Stimulated activated CD4-positive, alpha-beta T cell treated with anti-CD3 and anti-CD28 coated beads, Interleukin-12 subunit alpha, Interleukin-12 subunit beta, amount 100 ng/mL, for 48 hours (primary cell): ENCODE measurements around the gene TTC34.
"Not testable (repeated sequence)": the region's sequence is repeated elsewhere in the genome, so short reads cannot be mapped to it uniquely, and the experiment has no call there.

Source experiments
- DNase-seq, 3 donors: peaks; one replicate each; pipeline ENCODE4 v3.0.0-alpha.2; 2020; ENCODE audit warnings: low read depth in 2 of 3, low spot score in 1 of 3

TTC34 gene

GRCh38 chr1:2778220-2778592 lies 23.3 kb downstream of the TTC34 start:
- no peak for DNase-seq

GRCh38 chr1:2777424-2778219 lies 23.9 kb downstream of the TTC34 start:
- no peak for DNase-seq

- not testable (repeated sequence) for DNase-seq
Observed at GRCh38 chr1:2775333-2775732, 26.2 kb downstream of the TTC34 start.

DNA sequence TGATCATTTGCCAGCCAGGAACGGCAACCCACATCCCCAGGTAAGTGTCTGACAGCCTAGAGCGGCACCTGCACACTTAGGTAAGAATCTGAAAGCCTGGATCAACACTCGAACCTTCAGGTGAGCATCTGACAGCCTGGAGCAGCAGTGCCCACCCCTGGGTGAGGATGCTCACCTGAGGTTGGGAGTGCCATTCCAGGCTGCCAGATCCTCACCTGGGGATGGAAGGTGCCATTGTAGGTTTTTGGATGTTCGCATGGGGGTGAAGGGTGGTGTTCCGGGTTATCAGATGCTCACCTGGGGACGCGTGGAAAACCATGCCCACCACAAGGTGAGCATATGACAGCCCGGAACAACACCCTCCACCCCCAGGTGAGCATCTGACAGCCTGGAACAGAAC lies 33.4 kb downstream of the TTC34 start:
- not testable (repeated sequence) for DNase-seq

DNA sequence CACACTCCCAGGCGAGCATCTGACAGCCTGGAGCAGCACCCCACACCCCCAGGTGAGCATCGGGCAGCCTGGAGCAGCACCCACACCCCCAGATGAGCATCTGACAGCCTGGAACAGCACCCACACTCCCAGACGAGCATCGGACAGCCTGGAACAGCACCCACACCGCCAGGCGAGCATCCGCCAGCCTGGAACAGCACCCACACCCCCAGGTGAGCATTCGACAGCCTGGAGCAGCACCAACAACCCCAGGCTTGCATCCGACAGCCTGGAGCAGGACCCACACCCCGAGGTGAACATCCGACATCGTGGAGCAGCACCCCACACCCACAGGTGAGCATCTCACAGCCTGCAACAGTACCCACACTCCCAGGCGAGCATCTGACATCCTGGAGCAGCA lies 42.1 kb downstream of the TTC34 start:
- not testable (repeated sequence) for DNase-seq

- DNase-seq: not testable (repeated sequence)
Observed at GRCh38 chr1:2757519-2757918, 44.0 kb downstream of the TTC34 start.

GRCh38 chr1:2755426-2755825 lies 46.1 kb downstream of the TTC34 start:
- DNase-seq: not testable (repeated sequence)

DNA sequence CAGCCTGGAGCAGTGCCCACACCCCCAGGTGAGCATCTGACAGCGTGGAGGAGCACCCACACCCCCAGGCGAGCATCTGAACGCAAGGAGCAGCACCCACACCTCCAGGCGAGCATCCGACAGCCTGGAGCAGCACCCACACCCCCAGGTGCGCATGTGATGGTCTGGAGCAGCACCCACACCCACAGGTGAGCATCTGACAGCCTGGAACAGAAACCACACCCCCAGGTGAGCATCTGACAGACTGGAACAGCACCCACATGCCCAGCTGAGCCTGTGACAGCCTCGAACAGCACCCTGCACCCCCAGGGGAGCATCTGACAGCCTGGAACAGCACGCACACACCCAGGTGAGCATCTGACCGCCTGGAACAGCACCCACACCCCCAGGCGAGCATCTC lies 46.9 kb downstream of the TTC34 start:
- DNase-seq: not testable (repeated sequence)

- not testable (repeated sequence) for DNase-seq
Observed at GRCh38 chr1:2752503-2752902, 49.0 kb downstream of the TTC34 start.

- DNase-seq: not testable (repeated sequence)
Observed at GRCh38 chr1:2751866-2752265, 49.6 kb downstream of the TTC34 start.

DNA sequence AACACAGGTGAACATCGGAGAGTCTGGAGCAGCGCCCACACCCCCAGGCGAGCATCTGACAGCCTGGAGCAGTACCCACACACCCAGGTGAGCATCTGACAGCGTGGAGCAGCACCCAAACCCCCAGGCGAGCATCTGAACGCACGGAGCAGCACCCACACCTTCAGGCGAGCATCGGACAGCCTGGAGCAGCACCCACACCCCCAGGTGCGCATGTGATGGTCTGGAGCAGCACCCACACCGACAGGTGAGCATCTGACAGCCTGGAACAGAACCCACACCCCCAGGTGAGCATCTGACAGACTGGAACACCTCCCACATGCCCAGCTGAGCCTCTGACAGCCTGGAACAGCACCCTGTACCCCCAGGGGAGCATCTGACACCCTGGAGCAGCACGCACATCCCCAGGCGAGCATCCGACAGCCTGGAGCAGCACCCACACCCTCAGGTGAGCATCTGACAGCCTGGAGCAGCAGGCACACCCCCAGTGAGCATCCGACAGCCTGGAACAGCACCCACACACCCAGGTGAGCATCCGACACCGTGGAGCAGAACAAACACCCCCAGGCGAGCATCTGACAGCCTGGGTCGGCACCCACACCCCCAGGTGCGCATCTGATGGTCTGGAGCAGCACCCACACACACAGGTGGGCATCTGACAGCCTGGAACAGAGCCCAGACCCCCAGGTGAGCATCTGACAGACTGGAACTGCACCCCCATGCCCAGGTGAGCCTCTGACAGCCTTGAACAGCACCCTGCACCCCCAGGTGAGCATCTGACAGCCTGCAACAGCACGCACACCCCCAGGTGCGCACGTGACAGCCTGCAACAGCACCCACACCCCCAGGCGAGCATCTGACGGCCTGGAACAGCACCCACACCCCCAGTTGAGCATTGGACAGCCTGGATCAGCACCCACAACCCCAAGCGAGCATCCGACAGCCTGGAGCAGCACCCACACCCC lies 50.4 kb downstream of the TTC34 start:
- DNase-seq: not testable (repeated sequence)

GRCh38 chr1:2750041-2750680 lies 51.3 kb downstream of the TTC34 start:
- not testable (repeated sequence) for DNase-seq

GRCh38 chr1:2748626-2749025 lies 52.9 kb downstream of the TTC34 start:
- not testable (repeated sequence) for DNase-seq

DNA sequence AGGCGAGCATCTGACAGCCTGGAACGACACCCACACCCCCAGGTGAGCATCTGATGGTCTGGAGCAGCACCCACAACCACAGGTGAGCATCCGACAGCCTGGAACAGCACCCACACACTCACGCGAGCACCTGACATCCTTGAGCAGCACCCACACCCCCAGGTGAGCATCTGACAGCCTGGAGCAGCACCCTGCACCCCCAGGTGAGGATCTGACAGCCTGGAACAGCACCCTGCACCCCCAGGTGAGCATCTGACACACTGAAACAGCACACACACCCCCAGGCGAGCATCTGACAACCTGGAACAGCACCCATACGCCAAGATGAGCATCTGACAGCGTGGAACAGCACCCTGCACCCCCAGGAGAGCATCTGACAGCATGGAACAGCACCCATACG lies 106.7 kb downstream of the TTC34 start:
- DNase-seq: not testable (repeated sequence)

DNA sequence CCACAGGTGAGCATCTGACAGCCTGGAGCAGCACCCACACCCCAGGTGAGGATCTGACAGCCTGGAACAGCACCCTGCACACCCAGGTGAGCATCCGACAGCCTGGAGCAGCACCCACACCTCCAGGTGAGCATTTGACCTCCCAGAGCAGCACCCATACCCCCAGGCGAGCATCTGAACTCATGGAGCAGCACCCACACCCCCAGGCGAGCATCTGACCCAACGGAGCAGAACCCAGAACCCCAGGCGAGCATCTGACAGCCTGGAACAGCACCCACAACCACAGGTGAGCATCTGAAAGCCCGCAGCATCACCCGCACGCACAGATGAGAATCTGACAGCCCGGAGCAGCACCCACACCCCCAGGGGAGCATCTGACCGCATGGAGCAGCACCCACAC lies 111.3 kb downstream of the TTC34 start:
- DNase-seq: not testable (repeated sequence)

GRCh38 chr1:2688336-2688665 lies 113.2 kb downstream of the TTC34 start:
- not testable (repeated sequence) for DNase-seq

GRCh38 chr1:2687638-2688335 lies 113.7 kb downstream of the TTC34 start:
- DNase-seq: not testable (repeated sequence)

DNA sequence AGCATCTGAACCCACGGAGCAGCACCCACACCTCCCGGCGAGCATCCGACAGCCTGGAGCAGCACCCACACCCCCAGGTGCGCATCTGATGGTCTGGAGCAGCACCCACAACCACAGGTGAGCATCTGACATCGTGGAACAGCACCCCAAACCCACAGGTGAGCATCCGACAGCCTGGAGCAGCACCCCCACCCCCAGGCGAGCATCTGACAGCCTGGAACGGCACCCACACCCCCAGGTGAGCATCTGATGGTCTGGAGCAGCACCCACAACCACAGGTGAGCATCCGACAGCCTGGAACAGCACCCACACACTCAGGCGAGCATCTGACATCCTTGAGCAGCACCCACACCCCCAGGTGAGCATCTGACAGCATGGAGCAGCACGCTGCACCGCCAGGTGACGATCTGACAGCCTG lies 114.3 kb downstream of the TTC34 start:
- DNase-seq: not testable (repeated sequence)

DNA sequence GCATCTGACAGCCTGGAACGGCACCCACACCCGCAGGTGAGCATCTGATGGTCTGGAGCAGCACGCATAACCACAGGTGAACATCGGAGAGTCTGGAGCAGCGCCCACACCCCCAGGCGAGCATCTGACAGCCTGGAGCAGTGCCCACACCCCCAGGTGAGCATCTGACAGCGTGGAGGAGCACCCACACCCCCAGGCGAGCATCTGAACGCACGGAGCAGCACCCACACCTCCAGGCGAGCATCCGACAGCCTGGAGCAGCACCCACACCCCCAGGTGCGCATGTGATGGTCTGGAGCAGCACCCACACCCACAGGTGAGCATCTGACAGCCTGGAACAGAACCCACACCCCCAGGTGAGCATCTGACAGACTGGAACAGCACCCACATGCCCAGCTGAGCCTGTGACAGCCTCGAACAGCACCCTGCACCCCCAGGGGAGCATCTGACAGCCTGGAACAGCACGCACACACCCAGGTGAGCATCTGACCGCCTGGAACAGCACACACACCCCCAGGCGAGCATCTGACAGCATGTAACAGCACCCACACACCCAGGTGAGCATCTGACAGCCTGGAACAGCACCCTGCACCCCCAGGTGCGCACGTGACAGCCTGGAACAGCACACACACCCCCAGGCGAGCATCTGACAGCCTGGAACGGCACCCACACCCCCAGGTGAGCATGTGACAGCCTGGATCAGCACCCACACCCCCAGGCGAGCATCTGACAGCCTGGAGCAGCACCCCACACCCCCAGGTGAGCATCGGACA lies 115.2 kb downstream of the TTC34 start:
- DNase-seq: not testable (repeated sequence)

DNA sequence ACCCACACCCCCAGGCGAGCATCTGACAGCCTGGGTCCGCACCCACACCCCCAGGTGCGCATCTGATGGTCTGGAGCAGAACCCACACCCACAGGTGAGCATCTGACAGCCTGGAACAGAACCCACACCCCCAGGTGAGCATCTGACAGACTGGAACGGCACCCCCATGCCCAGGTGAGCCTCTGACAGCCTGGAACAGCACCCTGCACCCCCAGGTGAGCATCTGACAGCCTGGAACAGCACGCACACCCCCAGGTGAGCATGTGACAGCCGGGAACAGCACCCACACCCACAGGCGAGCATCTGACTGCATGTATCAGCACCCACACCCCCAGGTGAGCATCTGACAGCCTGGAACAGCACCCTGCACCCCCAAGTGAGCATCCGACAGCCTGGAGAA lies 115.8 kb downstream of the TTC34 start:
- DNase-seq: not testable (repeated sequence)
